DMS 273 (cell line): ENCODE data around the gene CNP.

Experiments used
- DNase-seq: peaks from one replicate; lab custom pipeline; 2025; ENCODE audit not compliant: unreplicated experiment; lab: John Stamatoyannopoulos, UW

The CNP gene

GRCh38 chr17:42026857-42027589 lies 60.4 kb downstream of the CNP start:
- DNase-seq, result peak; percentile 60
